NK-92 treated with Interleukin-12 subunit alpha and Interleukin-12 subunit beta, amount 100 ng/mL, for 24 hours (cell line): Measurements from ENCODE around the gene PPL.
"Not testable (repeated sequence)": the region's sequence is repeated elsewhere in the genome, so short reads cannot be mapped to it uniquely, and the experiment has no call there.

Experiments used
- DNase-seq: peaks from one replicate; lab custom pipeline; 2025; lab: John Stamatoyannopoulos, UW

Gene PPL

GRCh38 chr16:4904942-4905615 is 31.9 kb downstream of the PPL start:
- DNase-seq: no peak

- DNase-seq: no peak
Observed at GRCh38 chr16:4904108-4904941, 32.6 kb downstream of the PPL start.

GRCh38 chr16:4902038-4902437 is 34.9 kb downstream of the PPL start:
- DNase-seq: no peak

- DNase-seq: no peak
Observed at GRCh38 chr16:4900750-4901149, 36.2 kb downstream of the PPL start.

- DNase-seq: no peak
Observed at GRCh38 chr16:4900036-4900435, 36.9 kb downstream of the PPL start.

GRCh38 chr16:4899474-4899846 is 37.5 kb downstream of the PPL start:
- no peak for DNase-seq

- DNase-seq: no peak
Observed at GRCh38 chr16:4898811-4899473, 38.0 kb downstream of the PPL start.

- DNase-seq: no peak
Observed at GRCh38 chr16:4897328-4897727, 39.6 kb downstream of the PPL start.

- not testable (repeated sequence) for DNase-seq
Observed at GRCh38 chr16:4896761-4897160, 40.2 kb downstream of the PPL start.

GRCh38 chr16:4895366-4895765 is 41.6 kb downstream of the PPL start:
- DNase-seq: no peak

GRCh38 chr16:4894276-4895150 is 42.4 kb downstream of the PPL start:
- no peak for DNase-seq

- DNase-seq: no peak
Observed at GRCh38 chr16:4893103-4893862, 43.7 kb downstream of the PPL start.

GRCh38 chr16:4892361-4893102 is 44.4 kb downstream of the PPL start:
- no peak for DNase-seq

- DNase-seq: no peak
Observed at GRCh38 chr16:4891886-4892216, 45.1 kb downstream of the PPL start.

- no peak for DNase-seq
Observed at GRCh38 chr16:4891097-4891885, 45.7 kb downstream of the PPL start.

GRCh38 chr16:4890686-4891085 is 46.3 kb downstream of the PPL start:
- no peak for DNase-seq

- DNase-seq: no peak
Observed at GRCh38 chr16:4890026-4890425, 46.9 kb downstream of the PPL start.

GRCh38 chr16:4888428-4889135 is 48.4 kb downstream of the PPL start:
- DNase-seq: no peak

- DNase-seq: no peak
Observed at GRCh38 chr16:4886151-4886550, 50.8 kb downstream of the PPL start.
